NCI-H1048 (cell line): ENCODE results near the gene MIB1.
"Not testable (repeated sequence)": the region's sequence is repeated elsewhere in the genome, so short reads cannot be mapped to it uniquely, and the experiment has no call there.

Source experiments
- DNase-seq: peaks from one replicate; lab custom pipeline; 2025; lab: John Stamatoyannopoulos, UW

The MIB1 gene

DNA sequence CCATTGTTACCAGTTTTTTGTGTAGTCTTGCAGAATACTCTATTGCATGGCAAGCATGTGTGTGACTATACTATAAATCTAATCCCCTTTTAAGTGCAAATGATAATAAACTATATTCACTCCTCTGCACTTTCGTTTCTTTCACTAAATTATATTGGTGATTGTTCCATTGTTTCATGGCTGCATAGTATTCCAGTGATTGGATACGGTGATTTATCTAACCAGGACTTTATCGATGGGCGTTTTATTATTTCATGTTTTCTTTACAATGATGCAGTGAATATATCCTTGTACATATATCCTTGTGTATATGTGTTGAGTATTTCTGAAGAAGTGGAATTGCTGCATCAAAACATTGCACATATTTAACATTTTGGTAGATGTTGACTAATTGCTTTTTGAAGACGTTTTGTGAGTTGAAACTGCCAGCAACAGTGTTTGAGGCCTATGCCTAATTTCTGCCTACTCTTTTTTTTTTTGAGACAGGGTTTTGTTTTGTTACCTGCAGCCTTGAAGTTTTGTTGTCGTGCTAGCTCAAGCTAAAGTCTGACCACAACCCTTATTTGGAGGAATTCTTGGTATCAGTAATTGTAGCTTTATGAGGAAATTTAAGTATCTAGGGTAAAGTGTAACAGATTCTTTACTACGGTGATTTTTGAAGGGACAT is 2.7 kb downstream of the MIB1 start:
- no peak for DNase-seq

DNA sequence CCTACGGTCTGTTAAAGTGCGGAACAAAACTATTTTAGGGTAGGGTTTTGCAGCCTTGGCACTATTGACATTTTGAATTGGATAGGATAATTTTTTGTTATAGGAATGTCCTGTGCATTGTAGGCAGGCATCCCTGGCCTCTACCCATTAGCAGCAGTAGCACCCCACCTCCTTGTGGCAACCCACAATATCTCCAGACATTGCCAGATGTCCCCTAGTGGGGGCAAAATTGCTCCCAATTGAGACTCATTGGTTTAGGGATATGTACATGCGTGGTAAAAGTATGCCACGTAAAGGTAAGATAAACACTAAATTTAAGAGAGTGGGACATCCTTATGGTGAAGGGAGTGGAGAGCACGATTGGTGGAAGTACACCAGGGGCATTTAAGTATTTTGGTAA is 4.6 kb downstream of the MIB1 start:
- no peak for DNase-seq

GRCh38 chr18:21747268-21747667 is 6.7 kb downstream of the MIB1 start:
- DNase-seq: no peak

GRCh38 chr18:21747764-21748693 is 7.4 kb downstream of the MIB1 start:
- DNase-seq: no peak

- DNase-seq: no peak
These were observed 17.2 kb downstream of the MIB1 start for GRCh38 chr18:21757833-21758232.

GRCh38 chr18:21759836-21760235 is 19.2 kb downstream of the MIB1 start:
- no peak for DNase-seq

DNA sequence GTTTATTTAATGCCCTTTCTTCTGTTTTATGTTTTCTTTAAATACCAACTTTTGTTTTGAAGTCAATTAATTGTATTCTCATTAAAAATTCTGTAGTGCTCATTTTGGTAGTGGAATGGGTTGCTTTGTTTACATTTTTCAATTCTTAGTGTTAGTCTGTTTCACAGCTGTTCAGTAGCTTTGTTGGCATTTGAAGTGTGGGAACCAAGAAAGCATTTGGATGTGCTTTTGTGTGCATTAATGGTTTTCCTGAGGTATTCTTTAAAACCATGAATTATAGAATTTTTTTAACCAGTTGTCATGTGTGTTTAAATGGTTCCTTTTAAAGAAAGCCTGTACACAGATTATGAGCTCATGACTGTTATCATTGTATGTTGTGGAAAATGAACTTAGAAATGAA is 19.7 kb downstream of the MIB1 start:
- DNase-seq: no peak

- no peak for DNase-seq
These were observed 21.0 kb downstream of the MIB1 start for GRCh38 chr18:21761471-21762115.

DNA sequence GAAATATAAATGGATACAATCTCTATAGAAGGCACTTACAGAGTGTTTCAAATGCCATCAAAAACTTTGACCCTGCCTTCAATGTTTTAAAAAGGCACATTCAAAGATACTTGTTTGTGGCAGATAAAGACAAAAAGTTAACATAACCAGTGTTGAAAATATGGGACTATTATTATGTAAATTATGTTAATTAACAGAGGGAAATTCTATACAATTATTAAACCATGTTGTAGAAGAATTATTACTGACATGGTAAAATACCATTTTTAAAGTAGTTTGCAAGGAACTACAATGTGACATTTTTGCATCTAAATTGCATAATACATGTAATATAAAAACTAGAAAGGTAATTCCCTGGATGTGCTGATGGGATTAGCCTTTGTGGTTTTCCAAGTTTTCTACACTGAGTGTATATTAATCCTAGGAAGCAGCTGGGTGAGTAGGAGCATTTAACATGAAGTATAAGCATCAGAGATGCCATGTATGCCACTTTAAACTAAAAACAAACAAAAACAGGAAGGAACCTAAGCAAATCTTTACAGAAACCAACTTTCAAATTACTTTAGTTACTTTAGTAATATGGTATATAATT is 21.7 kb downstream of the MIB1 start:
- DNase-seq: no peak

DNA sequence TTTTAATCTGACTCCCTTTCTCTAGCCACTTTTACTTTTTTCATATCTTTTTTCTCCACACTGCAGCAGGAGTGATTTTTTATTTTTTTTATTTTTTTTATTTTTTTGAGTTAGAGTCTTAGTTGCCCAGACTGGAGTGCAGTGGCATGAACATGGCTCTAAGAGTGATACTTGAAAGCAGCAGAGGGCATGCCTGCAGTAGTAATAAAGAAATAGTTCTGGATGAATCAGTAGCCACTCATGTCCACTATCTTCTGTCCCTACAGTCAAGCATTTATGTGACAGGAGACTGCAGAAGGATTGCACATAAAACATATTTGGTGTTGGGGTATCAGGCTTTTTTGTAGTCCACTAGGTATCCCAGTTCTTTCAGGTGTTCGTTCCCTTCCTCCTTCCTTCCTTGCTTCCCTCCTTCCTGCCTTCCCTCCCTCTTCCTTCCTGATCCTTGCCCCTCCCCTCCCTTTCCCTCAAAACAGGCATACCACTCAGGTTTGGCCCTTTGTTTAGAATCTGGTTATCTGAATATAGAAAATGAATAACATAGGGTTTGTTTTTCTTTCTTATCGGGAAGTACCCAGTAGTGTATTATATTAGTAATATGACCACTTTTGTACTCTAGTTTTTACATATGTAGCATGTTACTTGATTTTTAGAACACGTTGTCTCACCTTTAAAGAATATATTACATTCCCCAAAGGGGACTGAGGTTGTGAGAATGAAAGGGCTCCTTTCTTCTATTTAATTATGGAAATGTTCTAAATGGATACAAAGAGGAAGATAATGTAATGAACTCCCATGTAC is 23.5 kb downstream of the MIB1 start:
- no peak for DNase-seq

- DNase-seq: no peak
These were observed 28.6 kb downstream of the MIB1 start for GRCh38 chr18:21769206-21769605.

DNA sequence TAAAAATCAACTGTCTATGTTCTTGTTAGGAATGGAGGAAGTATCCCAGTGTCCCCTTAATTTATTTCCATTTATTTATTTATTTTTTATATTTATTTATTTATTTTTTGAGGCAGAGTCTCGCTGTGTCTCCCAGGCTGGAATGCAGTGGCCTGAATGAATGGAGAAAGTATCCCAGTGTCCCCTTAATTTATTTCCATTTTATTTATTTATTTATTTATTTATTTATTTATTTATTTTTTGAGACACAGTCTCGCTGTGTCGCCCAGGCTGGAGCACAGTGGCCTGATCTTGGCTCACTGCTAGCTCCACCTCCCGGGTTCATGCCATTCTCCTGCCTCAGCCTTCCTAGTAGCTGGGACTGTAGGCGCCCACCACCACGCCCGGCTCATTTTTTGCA is 34.1 kb downstream of the MIB1 start:
- no peak for DNase-seq

- no peak for DNase-seq
These were observed 37.2 kb downstream of the MIB1 start for GRCh38 chr18:21777814-21778213.

DNA sequence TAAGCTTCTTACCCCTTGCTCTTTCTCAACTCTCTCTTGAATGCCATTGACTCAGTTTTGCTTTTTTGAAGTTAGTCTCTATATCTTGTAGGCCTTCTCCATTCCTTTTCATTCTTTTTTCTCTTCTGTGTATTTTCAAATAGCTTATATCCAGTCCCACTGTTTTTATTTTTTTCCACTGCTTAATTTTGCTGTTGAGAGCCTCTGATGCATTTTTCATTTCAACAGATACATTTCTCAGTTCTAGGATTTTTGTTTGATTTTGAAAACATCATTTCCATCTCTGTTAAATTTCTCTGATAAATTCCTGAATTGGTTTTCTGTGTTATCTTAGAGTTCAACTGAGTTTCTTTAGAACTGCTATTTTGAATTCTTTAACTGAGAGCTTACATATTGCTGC is 45.9 kb downstream of the MIB1 start:
- no peak for DNase-seq

DNA sequence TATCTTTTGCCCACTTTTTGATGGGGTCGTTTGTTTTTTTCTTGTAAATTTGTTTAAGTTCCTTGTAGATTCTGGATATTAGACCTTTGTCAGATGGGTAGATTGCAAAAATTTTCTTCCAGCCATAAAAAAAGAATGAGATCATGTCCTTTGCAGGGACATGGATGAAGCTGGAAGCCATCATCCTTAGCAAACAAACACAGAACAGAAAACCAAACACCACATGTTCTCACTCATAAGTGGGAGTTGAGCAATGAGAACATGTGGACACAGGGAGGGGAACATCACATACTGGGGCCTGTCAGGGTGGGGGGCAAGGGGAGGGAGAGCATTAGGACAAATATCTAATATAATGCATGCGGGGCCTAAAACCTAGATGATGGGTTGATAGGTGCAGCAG is 55.5 kb downstream of the MIB1 start:
- not testable (repeated sequence) for DNase-seq

DNA sequence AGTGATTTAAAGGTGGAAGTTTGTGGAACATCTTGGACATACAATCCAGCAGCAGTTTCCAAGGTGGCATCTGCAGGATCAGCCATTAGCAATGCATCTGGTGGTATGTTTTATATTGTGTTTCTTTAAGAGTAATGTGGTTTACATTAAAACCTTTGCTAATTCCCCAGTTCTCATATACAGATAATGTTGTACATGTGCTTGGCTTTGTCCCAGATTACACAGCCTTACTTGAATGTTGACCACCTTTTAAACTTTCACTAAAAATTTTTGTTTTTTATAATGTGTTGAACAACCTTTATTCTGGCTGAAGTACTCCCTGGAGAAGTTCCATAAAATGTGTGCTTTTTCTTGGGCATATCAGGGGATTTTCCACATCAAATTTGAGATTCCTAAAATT is 57.5 kb downstream of the MIB1 start:
- DNase-seq: no peak

- no peak for DNase-seq
These were observed 59.1 kb downstream of the MIB1 start for GRCh38 chr18:21799721-21800120.

- no peak for DNase-seq
These were observed 62.9 kb downstream of the MIB1 start for GRCh38 chr18:21803495-21803894.

- DNase-seq: no peak
These were observed 65.3 kb downstream of the MIB1 start for GRCh38 chr18:21805771-21806366.

DNA sequence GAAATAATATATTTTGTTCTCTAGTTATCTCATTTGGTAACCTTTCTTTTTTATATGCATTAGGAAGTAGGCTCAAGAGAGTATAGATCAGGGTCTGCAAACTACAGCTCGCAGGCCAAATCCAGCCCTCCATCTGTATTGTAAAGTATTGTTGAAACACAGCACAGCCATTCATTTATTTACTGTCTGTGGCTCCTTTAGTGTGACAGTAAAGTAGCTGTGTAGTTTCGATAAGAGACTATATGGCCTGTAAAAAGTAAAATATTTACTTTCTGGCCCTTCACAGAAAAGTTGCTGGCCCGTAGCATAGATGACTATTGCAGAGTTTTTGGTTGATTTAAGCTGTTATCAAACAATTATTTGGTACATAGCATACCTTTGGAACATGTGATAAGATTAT is 67.6 kb downstream of the MIB1 start:
- no peak for DNase-seq

- no peak for DNase-seq
These were observed 69.1 kb downstream of the MIB1 start for GRCh38 chr18:21809725-21810124.
